HepG2 (cell line): ENCODE results near the gene C6orf136.

Experiments
- ATF1 ChIP-seq: IDR thresholded peaks from 2 replicates; pipeline ENCODE4 v1.6.1; 2016; ENCODE audit warnings: mild to moderate bottlenecking, control low read depth
- PAX8 ChIP-seq: sonication (generic); formaldehyde crosslinking; IDR thresholded peaks from 2 replicates; pipeline ENCODE4 v1.8.0; 2022; ENCODE audit warnings: mild to moderate bottlenecking, missing genetic modification reagents, borderline replicate concordance
- YY1 ChIP-seq: IDR thresholded peaks from 2 replicates; pipeline ENCODE4 v1.6.1; 2011; ENCODE audit warnings: low read length, low read depth, moderate library complexity, mild to moderate bottlenecking; ENCODE audit not compliant: insufficient read depth, insufficient replicate concordance

- TF ChIP-seq PAX8 (CRISPR knock-in tag) (no peak), YY1 (no peak), ATF1 (CRISPR knock-in tag) (no peak)
Measured at GRCh38 chr6:30685157-30686008, 38.5 kb downstream of the C6orf136 start.
